Effector memory CD8-positive, alpha-beta T cell (primary cell): Measurements from ENCODE around the gene TAF1.
"Not testable (repeated sequence)": the region's sequence is repeated elsewhere in the genome, so short reads cannot be mapped to it uniquely, and the experiment has no call there.

ENCODE experiments used
- ATAC-seq: fragments of 150-1000 bp; cut with Tn5 transposase; replicated peaks from 2 replicates; pipeline ENCODE4 v1.10.0; 2021; ENCODE audit warnings: mild to moderate bottlenecking, moderate library complexity
- DNase-seq, 3 experiments: peaks; one replicate each; pipeline ENCODE4 v3.0.0; 2021
- H3K27ac Mint-ChIP-seq, 2 donors: one replicate each; pipeline ENCODE4 v1.8.0; 2022; ENCODE audit warnings: mild to moderate bottlenecking in 2 of 2, mixed read lengths in 2 of 2, moderate library complexity in 2 of 2
- H3K27me3 Mint-ChIP-seq, 2 donors: one replicate each; pipeline ENCODE4 v1.8.0; 2022; ENCODE audit warnings: mixed read lengths in 2 of 2
- H3K36me3 Mint-ChIP-seq: one replicate; pipeline ENCODE4 v1.8.0; 2022; ENCODE audit warnings: mild to moderate bottlenecking, moderate library complexity, mixed read lengths; ENCODE audit not compliant: insufficient read depth
- H3K4me1 Mint-ChIP-seq, 2 donors: one replicate each; pipeline ENCODE4 v1.8.0; 2022; ENCODE audit warnings: low read depth in 2 of 2, mixed read lengths in 2 of 2
- H3K4me3 Mint-ChIP-seq, 2 donors: one replicate each; pipeline ENCODE4 v1.8.0; 2022; ENCODE audit warnings: mild to moderate bottlenecking in 2 of 2, mixed read lengths in 2 of 2, moderate library complexity in 2 of 2
- H3K9me3 Mint-ChIP-seq, 2 donors: one replicate each; pipeline ENCODE4 v1.8.0; 2022; ENCODE audit warnings: mixed read lengths in 2 of 2

Gene TAF1

DNA sequence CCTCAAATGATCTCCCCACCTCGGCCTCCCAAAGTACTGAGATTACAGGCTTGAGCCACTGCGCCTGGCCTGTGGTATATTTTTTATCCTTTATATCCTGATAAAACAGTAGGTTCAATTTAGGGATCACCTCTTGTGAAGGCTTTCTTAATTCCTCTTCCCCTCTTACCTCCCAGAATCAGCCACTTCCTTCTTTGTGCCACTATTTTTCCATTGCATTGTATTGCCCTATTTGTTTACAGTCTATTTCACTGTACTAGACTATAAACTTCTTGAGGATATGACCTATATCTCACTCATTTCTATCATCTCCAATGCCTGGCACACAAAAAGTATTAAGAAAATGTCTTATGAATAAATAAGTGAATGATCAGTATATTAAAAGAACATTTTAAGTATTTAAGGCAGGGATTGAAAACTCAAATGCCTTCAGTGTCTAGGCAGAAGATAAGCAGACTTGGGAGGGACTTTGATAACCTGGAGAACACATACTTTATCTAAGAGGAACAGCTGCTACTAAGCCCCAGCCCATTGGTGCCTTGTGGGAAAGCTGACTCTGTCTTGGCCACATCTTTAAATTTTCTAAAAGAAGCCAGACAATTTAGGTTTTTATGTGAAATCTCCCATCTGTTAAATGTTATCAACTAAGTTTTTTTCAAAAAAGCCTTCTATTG is 84.4 kb downstream of the TAF1 start:
- Mint-ChIP-seq H3K4me3 (no peak overlapping the region), H3K9me3 (no peaks in the 10 kb centered on the region), H3K27ac (peak overlapping the region in 1 of 2 donors; percentile 22), H3K4me1 (no peaks in the 10 kb centered on the region), H3K36me3 (peaks cover 44% of the 10 kb centered on the region), H3K27me3 (no peaks in the 10 kb centered on the region)
- DNase-seq, result no peak
- ATAC-seq, result no peak

DNA sequence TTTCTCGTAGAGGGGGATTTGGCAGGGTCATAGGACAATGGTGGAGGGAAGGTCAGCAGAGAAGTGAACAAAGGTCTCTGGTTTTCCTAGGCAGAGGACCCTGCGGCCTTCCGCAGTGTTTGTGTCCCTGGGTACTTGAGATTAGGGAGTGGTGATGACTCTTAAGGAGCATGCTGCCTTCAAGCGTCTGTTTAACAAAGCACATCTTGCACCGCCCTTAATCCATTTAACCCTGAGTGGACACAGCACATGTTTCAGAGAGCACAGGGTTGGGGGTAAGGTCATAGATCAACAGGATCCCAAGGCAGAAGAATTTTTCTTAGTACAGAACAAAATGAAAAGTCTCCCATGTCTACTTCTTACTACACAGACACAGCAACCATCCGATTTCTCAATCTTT is 85.4 kb downstream of the TAF1 start:
- H3K9me3 Mint-ChIP-seq, H3K4me1 Mint-ChIP-seq, DNase-seq, ATAC-seq, H3K4me3 Mint-ChIP-seq, H3K27me3 Mint-ChIP-seq, H3K27ac Mint-ChIP-seq: not testable (repeated sequence)
- H3K36me3 Mint-ChIP-seq, result peaks cover 47% of the 10 kb centered on the region

DNA sequence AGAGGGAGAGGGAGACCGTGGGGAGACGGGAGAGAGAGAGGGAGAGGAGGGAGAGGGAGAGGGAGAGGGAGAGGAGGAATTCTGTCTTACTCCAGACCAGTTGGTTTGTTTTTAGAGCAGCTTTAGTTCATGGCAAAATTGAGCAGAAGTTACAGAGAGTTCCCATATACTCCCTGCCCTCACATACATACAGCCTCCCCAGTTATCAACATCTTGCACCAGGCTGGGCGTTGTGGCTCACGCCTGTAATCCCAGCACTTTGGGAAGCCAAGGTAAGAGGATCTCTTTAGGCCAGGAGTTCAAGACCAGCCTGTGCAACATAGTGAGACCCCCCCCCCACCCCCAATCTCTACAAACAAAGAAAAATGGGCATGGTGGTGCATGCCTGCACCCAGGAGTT is 86.9 kb downstream of the TAF1 start:
- Mint-ChIP-seq H3K9me3 (no peaks in the 10 kb centered on the region), H3K4me3 (no peak overlapping the region), H3K27ac (no peak overlapping the region), H3K36me3 (peaks cover 50% of the 10 kb centered on the region), H3K4me1 (no peaks in the 10 kb centered on the region), H3K27me3 (no peaks in the 10 kb centered on the region)
- ATAC-seq (no peak), DNase-seq (no peak)

DNA sequence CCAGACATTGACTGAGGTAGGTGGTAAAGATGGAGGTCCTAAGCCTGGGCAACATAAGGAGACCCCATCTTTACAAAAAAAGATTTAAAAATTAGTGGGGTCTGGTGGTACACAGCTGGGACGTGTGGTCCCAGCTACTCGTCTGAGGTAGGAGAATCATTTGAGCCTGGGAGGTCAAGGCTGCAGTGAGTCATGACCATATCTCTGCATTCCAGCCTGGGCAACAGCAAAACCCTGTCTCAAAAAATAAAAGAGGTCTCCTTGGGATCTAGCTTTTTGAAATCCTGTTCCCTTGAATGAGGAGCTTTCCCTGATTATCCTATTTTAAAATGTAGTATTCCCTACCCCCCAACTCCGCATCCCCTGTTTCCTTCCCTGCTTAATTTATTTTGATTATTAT is 88.1 kb downstream of the TAF1 start:
- no peaks in the 10 kb centered on the region for H3K27me3 Mint-ChIP-seq
- peak overlapping the region in 1 of 2 donors; percentile 83 for H3K27ac Mint-ChIP-seq
- no peak overlapping the region for H3K4me3 Mint-ChIP-seq
- H3K4me1 Mint-ChIP-seq, result no peaks in the 10 kb centered on the region
- peaks cover 53% of the 10 kb centered on the region for H3K36me3 Mint-ChIP-seq
- no peak for DNase-seq
- H3K9me3 Mint-ChIP-seq, result no peaks in the 10 kb centered on the region
- ATAC-seq, result no peak

DNA sequence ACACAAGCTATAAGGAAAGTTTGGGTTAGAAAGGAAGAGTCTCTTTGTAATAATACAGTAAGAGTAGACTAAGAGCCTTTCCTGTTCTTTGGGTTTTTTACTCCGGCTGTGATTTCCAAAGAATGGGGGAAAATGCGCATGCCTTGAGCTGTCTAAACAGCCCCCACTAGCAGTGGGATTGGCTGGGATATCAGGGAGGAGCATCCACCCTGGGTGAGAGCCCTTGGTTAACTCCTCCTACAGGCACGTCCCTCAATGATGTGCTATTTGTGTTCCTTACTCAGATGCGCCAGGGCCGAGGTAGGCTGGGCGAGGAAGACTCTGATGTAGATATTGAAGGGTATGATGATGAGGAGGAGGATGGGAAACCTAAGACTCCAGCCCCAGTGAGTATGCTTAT is 92.7 kb downstream of the TAF1 start:
- Mint-ChIP-seq H3K4me1 (no peaks in the 10 kb centered on the region), H3K27me3 (no peaks in the 10 kb centered on the region), H3K9me3 (no peaks in the 10 kb centered on the region), H3K27ac (no peak overlapping the region), H3K4me3 (no peak overlapping the region), H3K36me3 (peaks cover 87% of the 10 kb centered on the region)
- DNase-seq, result no peak
- ATAC-seq, result no peak

DNA sequence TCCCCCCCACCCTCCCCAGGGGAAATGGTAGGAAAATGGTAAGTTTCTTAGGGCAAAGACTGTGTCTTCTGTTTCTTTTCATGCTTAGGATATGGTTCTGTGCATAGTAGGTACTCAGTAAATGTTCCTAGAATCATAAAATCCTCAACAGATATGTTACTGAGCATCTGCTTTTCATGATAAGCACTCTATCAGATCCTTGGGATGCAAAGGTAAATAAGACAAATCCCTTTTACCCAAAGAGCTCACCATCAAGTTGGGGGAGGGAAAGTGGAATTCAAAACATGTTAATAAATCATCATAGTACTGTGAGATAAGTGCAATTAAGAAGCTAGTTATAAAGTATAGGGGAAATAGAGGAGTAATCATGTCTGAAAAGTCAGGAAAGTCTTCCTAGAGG is 98.8 kb downstream of the TAF1 start:
- H3K27ac Mint-ChIP-seq, result peak overlapping the region in 1 of 2 donors; percentile 41
- H3K36me3 Mint-ChIP-seq, result peaks cover 56% of the 10 kb centered on the region
- no peaks in the 10 kb centered on the region for H3K27me3 Mint-ChIP-seq
- no peaks in the 10 kb centered on the region for H3K4me1 Mint-ChIP-seq
- ATAC-seq (no peak), DNase-seq (no peak)
- no peaks in the 10 kb centered on the region for H3K9me3 Mint-ChIP-seq
- H3K4me3 Mint-ChIP-seq, result no peak overlapping the region

DNA sequence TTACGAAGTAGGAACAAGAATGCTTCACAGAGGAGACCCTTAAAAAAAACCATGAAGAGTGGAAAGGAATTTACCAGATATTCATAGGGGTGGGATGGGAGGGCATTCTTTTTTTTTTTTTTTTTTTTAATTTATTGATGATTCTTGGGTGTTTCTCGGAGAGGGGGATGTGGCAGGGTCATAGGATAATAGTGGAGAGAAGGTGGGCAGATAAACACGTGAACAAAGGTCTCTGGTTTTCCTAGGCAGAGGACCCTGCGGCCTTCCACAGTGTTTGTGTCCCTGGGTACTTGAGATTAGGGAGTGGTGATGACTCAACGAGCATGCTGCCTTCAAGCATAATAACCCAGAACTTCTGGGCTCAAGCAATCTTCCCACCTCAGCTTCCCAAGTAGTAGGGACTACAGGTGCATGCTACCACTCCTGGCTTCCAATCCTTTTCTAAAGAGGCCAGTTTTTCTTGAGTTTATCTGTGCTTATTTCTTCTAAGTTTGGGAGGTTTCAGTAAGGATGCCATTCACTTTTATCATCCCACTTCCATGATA is 100.9 kb downstream of the TAF1 start:
- no peak for ATAC-seq
- H3K27me3 Mint-ChIP-seq, result no peaks in the 10 kb centered on the region
- H3K9me3 Mint-ChIP-seq, result no peaks in the 10 kb centered on the region
- no peaks in the 10 kb centered on the region for H3K4me1 Mint-ChIP-seq
- no peak overlapping the region for H3K27ac Mint-ChIP-seq
- no peak overlapping the region for H3K4me3 Mint-ChIP-seq
- DNase-seq, result no peak
- H3K36me3 Mint-ChIP-seq, result peaks cover 38% of the 10 kb centered on the region

DNA sequence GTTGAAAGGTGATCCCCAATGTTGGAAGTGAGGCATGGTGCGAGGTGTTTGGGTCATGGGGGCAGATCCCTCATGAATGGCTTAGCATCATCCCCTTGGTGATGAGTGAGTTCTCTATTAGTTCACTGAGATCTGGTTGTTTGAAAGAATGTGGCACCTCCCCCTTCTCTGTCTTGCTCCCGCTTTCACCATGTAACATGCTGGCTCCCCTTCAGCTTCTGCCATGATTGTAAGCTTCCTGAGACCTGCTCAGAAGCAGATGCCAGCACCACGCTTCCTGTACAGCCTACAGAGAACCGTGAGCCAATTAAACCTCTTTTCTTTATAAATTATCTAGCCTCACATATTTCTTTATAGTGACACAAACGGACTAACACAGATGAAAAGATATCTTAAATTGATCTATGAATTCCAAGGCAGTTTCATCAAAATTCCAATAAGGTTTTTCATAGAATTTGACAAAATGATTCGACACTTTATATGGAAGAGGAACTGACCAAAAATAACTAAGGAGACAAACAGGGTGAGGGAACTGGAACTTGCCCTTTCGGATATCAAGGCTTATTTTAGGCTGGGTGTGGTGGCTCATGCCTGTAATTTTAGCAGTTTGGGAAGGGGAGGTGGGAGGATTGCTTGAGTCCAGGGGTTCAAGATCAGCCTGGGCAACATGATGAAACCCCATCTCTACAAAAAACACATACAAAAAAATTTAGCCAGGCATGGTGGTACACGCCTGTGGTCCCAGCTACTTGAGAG is 109.8 kb downstream of the TAF1 start:
- Mint-ChIP-seq H3K4me1 (no peaks in the 10 kb centered on the region), H3K9me3 (no peaks in the 10 kb centered on the region), H3K27ac (no peak overlapping the region), H3K36me3 (peaks cover 5% of the 10 kb centered on the region), H3K27me3 (no peaks in the 10 kb centered on the region), H3K4me3 (no peak overlapping the region)
- ATAC-seq, result no peak
- DNase-seq, result no peak

DNA sequence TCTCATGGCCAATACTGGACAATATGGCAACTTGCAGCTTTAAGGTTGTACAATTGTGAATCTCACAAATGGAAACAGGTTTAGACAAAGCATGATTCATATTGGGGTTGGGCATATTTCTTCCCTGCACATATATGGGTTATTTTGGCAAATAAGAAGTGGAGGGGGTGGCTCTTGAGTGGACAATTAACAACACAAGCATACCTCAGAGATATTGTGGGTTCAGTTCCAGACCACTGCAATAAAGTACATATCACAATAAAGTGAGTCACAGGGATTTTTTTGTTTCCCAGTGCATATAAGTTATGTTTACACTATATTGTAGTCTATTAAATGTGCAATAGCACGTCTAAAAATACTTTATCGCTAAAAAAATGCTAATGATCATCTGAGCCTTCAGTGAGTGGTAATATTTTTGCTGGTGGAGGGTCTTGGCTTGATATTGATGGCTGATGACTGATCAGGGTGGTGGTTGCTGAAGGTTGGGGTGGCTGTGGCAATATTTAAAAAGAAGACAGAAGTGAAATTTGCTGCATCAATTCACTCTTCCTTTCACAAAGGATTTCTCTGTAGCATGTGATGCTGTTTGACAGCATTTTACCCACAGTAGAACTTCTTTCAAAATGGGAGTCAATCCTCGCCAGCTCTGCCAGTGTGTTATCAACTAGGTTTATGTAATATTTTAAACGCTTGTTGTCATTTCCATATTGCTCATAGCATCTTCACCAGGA is 116.2 kb downstream of the TAF1 start:
- no peak overlapping the region for H3K4me3 Mint-ChIP-seq
- no peak overlapping the region for H3K27ac Mint-ChIP-seq
- H3K27me3 Mint-ChIP-seq, result no peaks in the 10 kb centered on the region
- ATAC-seq (no peak), DNase-seq (no peak)
- peaks cover 4% of the 10 kb centered on the region for H3K36me3 Mint-ChIP-seq
- H3K4me1 Mint-ChIP-seq, result no peaks in the 10 kb centered on the region
- H3K9me3 Mint-ChIP-seq, result no peaks in the 10 kb centered on the region

DNA sequence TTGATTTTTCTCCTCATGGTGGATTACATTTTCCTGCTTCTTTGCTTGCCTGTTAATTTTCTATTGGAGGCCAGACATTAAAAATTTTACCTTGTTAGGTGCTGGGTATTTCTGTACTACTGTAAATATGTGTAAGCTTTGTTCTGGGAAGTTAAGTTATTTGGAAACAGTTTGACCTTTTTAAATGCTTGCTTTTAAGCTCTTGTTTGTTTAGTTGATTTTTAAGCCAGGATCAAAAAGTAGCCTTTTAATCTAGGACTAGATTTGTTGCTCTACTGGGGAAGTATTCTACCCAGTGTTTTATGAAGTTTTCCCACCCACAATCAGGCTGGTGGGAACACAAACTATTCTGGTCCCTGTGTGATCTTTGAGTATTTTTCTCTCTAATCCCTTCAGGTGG is 121.7 kb downstream of the TAF1 start:
- H3K27me3 Mint-ChIP-seq, result no peaks in the 10 kb centered on the region
- H3K9me3 Mint-ChIP-seq, result no peaks in the 10 kb centered on the region
- no peak for ATAC-seq
- no peak overlapping the region for H3K4me3 Mint-ChIP-seq
- peaks cover 4 to 10% of the 10 kb centered on the region in 2 donors for H3K4me1 Mint-ChIP-seq
- no peak for DNase-seq
- peak overlapping the region in 1 of 2 donors; percentile 22 for H3K27ac Mint-ChIP-seq
- peaks cover 4% of the 10 kb centered on the region for H3K36me3 Mint-ChIP-seq

DNA sequence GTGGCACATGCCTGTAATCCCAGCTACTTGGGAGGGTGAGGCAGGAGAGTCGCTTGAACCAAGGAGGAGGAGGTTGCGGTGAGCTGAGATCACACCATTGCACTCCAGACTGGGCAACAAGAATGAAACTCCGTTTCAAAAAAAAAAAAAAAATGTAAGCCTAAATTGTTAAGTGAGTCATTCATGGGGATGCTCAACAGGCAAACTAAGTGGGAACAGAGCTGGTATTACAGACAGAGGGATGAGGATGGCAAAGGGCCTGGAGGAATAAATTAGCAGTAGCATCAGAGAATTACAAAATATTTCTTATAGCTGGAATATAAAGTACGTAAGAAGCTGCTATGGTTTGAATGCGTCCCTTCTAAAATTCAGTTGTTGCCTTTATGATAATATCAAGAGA is 123.4 kb downstream of the TAF1 start:
- H3K9me3 Mint-ChIP-seq, result no peaks in the 10 kb centered on the region
- peaks cover 4 to 10% of the 10 kb centered on the region in 2 donors for H3K4me1 Mint-ChIP-seq
- no peak for DNase-seq
- H3K4me3 Mint-ChIP-seq, result no peak overlapping the region
- H3K36me3 Mint-ChIP-seq, result no peaks in the 10 kb centered on the region
- H3K27ac Mint-ChIP-seq, result no peak overlapping the region
- no peaks in the 10 kb centered on the region for H3K27me3 Mint-ChIP-seq
- ATAC-seq, result no peak

DNA sequence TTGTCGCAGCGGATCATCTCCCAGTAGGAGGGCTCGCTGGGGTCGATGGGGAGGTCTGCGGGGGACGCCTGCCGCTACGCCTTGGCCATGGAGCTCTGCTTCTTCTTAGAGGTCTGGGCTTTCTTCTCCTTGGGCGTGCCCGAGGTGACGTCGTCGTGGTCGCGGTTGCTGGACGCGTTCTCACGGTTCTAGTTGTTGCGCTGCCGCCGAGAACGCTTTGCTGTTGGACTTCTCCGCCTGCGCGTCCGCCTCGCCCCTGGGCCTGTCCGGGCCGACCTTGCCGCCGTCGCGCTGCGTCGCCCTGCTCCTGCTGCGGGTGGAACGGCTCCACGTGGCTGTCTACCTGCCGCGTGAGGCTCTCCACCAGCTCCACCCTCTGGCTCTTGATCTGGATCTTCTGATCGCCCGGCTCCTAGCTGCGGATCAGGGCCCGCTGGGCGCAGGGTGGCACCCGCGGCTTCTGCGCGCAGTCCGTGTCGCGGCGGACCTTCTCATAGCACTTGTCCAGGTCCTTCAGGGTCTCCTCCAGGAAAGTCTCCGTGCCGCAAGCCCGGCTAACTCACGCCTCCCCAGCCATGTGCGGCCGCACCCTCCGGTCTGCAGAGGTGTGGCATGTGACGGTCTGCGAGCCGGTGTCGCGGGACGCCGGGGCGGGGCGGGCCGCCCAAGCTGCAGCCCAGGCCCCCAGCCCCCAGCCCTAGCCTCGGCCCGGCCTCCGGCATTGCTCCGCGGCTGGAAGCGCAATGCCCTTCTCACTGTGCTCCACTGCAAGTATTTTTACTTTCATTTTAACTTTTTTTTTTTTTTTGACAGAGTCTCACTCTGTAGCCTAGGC is 126.3 kb downstream of the TAF1 start:
- H3K4me1 Mint-ChIP-seq, result peaks cover 9 to 10% of the 10 kb centered on the region in 2 donors
- peak overlapping the region; percentile 84 to 85 for H3K4me3 Mint-ChIP-seq
- H3K36me3 Mint-ChIP-seq, result no peaks in the 10 kb centered on the region
- H3K27ac Mint-ChIP-seq, result peak overlapping the region; percentile 81 to 85
- DNase-seq, result peak; percentile 23 to 31 (median 31)
- ATAC-seq, result peak; percentile 83
- no peaks in the 10 kb centered on the region for H3K9me3 Mint-ChIP-seq
- H3K27me3 Mint-ChIP-seq, result no peaks in the 10 kb centered on the region

DNA sequence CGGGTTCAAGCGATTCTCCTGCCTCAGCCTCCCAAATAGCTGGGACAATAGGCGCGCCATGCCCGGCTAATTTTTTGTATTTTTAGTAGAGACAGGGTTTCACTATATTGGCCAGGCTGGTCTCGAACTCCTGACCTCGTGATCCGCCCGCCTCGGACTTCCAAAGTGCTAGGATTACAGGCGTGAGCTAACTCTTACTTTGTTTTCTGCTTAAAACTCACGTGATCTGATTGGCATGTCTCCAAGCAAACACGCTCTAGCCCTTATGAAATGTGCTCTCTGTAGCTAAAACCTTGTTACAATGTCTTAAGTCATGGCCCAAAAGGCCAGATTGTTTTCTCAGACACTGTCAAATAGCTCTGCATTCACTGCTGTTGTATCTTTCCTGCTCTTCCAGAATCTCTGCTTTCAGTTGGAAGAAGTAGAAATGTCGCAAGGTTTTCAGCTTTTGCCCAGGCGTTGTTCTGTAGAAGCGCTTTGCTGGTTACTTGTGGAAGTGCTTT is 127.0 kb downstream of the TAF1 start:
- Mint-ChIP-seq H3K4me3 (peak overlapping the region; percentile 84 to 85), H3K4me1 (peaks cover 9 to 10% of the 10 kb centered on the region in 2 donors), H3K27ac (peak overlapping the region; percentile 81 to 85), H3K9me3 (no peaks in the 10 kb centered on the region), H3K36me3 (no peaks in the 10 kb centered on the region), H3K27me3 (no peaks in the 10 kb centered on the region)
- DNase-seq, result no peak
- no peak for ATAC-seq
